Measurements from ENCODE around the gene FOXL2.

The FOXL2 gene

GRCh38 chr3:138944929-138945708, 1.8 kb downstream of the FOXL2 start:
- Histone ChIP-seq H3K27me3 (replicated peaks; ENCODE audit: control insufficient read depth, insufficient read depth, low read length) (peaks cover 5% of the 10 kb centered on the region), H3K4me3 (replicated peaks; ENCODE audit: low read depth, low read length) (no peak overlapping the region), H3K36me3 (ENCODE audit: control insufficient read depth, insufficient read depth, low read length) (no peaks in the 10 kb centered on the region)
- no peak for DNase-seq (ENCODE audit: extremely low read depth, insufficient read length)
- no peak for TF ChIP-seq CTCF (IDR thresholded peaks at IDR 0.05; ENCODE audit: insufficient read depth, low read length, poor library complexity, severe bottlenecking)

- Histone ChIP-seq H3K4me3 (replicated peaks; ENCODE audit: low read depth, low read length) (no peak overlapping the region), H3K27me3 (replicated peaks; ENCODE audit: control insufficient read depth, insufficient read depth, low read length) (peaks cover 5% of the 10 kb centered on the region), H3K36me3 (ENCODE audit: control insufficient read depth, insufficient read depth, low read length) (no peaks in the 10 kb centered on the region)
- TF ChIP-seq CTCF (IDR thresholded peaks at IDR 0.05; ENCODE audit: insufficient read depth, low read length, poor library complexity, severe bottlenecking) = no peak
- DNase-seq (ENCODE audit: extremely low read depth, insufficient read length) = no peak
These were observed 2.3 kb downstream of the FOXL2 start for GRCh38 chr3:138944654-138944928.

GRCh38 chr3:138943724-138944653, 2.9 kb downstream of the FOXL2 start:
- H3K27me3 ChIP-seq (replicated peaks; ENCODE audit: control insufficient read depth, insufficient read depth, low read length) = peaks cover 5% of the 10 kb centered on the region
- TF ChIP-seq CTCF (IDR thresholded peaks at IDR 0.05; ENCODE audit: insufficient read depth, low read length, poor library complexity, severe bottlenecking) = no peak
- H3K36me3 ChIP-seq (ENCODE audit: control insufficient read depth, insufficient read depth, low read length) = no peaks in the 10 kb centered on the region
- H3K4me3 ChIP-seq (replicated peaks; ENCODE audit: low read depth, low read length) = no peak overlapping the region
- no peak for DNase-seq (ENCODE audit: extremely low read depth, insufficient read length)

- peaks cover 5% of the 10 kb centered on the region for H3K27me3 ChIP-seq (replicated peaks; ENCODE audit: control insufficient read depth, insufficient read depth, low read length)
- TF ChIP-seq CTCF (IDR thresholded peaks at IDR 0.05; ENCODE audit: insufficient read depth, low read length, poor library complexity, severe bottlenecking) = no peak
- H3K4me3 ChIP-seq (replicated peaks; ENCODE audit: low read depth, low read length) = no peak overlapping the region
- no peaks in the 10 kb centered on the region for H3K36me3 ChIP-seq (ENCODE audit: control insufficient read depth, insufficient read depth, low read length)
- DNase-seq (ENCODE audit: extremely low read depth, insufficient read length) = no peak
These were observed 3.9 kb downstream of the FOXL2 start for GRCh38 chr3:138942861-138943623.

GRCh38 chr3:138942271-138942670, 4.7 kb downstream of the FOXL2 start:
- TF ChIP-seq CTCF (IDR thresholded peaks at IDR 0.05; ENCODE audit: insufficient read depth, low read length, poor library complexity, severe bottlenecking) = no peak
- DNase-seq (ENCODE audit: extremely low read depth, insufficient read length) = no peak
- peaks cover 4% of the 10 kb centered on the region for H3K27me3 ChIP-seq (replicated peaks; ENCODE audit: control insufficient read depth, insufficient read depth, low read length)
- H3K4me3 ChIP-seq (replicated peaks; ENCODE audit: low read depth, low read length) = no peak overlapping the region
- no peaks in the 10 kb centered on the region for H3K36me3 ChIP-seq (ENCODE audit: control insufficient read depth, insufficient read depth, low read length)

All from GM06990 (cell line).